UCSD-AML1 (cell line): ENCODE measurements around the gene HAUS6.
"Not testable (repeated sequence)": the region's sequence is repeated elsewhere in the genome, so short reads cannot be mapped to it uniquely, and the experiment has no call there.

Source experiments
- DNase-seq: peaks from one replicate; lab custom pipeline; 2025; ENCODE audit not compliant: unreplicated experiment; lab: John Stamatoyannopoulos, UW

HAUS6 gene, protein sequence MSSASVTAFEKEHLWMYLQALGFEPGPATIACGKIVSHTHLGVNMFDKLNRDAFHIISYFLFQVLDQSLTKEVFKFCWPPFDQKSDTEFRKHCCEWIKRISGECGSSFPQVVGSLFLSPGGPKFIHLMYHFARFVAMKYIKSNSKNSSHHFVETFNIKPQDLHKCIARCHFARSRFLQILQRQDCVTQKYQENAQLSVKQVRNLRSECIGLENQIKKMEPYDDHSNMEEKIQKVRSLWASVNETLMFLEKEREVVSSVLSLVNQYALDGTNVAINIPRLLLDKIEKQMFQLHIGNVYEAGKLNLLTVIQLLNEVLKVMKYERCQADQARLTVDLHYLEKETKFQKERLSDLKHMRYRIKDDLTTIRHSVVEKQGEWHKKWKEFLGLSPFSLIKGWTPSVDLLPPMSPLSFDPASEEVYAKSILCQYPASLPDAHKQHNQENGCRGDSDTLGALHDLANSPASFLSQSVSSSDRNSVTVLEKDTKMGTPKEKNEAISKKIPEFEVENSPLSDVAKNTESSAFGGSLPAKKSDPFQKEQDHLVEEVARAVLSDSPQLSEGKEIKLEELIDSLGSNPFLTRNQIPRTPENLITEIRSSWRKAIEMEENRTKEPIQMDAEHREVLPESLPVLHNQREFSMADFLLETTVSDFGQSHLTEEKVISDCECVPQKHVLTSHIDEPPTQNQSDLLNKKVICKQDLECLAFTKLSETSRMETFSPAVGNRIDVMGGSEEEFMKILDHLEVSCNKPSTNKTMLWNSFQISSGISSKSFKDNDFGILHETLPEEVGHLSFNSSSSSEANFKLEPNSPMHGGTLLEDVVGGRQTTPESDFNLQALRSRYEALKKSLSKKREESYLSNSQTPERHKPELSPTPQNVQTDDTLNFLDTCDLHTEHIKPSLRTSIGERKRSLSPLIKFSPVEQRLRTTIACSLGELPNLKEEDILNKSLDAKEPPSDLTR

DNA sequence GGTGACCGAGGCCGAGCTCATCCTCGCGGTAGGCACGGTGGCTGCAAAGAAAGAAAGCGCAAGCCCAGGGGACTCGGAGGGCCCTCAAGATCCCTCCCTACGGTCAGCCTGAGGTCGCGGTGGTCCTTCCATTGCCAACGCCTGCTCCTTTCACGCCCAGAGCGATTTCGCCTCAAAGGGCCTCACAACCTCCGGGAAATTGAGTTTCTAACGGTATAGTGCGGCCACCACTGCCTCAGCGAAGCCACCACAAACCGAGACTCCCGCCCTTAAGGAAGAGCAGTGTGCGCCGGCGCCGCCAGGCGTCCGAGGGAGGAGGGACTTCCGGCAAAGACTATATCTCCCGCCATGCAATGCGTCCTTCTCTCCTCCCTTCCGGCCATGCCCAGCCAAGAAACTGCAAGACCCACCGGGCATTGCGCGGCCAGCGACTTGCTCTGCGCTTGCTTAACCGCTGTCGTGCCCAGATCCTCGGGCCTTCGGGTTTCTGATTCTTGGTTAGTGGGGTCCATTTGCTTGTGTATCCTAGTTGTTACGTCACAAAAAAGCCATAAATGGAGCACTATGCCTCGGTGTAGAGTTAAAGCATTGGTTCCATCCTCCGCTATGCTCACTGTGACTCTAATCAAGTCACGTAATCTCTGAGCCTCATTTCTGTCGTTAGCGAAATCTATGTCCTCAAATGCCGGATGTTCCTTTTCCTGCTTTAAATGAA, at the start of gene HAUS6:
HAUS6 (minus strand) TSS at position 274 of the 715 bp plus-strand sequence; CDS start at position 21, 253 bp downstream.
- peak; percentile 96 for DNase-seq

DNA sequence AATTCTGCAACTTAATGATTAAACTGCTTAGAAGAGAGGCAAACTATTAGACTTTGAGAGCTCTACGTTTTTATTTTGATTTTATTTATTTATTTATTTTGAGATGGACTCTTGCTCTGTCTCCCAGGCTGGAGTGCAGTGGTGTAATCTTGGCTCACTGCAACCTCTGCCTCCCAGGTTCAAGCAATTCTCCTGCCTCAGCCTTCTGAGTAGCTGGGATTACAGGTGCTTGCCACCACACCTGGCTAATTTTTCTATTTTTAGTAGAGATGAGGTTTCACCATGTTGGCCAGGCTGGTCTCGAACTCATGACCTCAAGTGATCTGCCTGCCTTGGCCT, 49.4 kb upstream of the HAUS6 start:
- DNase-seq, result not testable (repeated sequence)

DNA sequence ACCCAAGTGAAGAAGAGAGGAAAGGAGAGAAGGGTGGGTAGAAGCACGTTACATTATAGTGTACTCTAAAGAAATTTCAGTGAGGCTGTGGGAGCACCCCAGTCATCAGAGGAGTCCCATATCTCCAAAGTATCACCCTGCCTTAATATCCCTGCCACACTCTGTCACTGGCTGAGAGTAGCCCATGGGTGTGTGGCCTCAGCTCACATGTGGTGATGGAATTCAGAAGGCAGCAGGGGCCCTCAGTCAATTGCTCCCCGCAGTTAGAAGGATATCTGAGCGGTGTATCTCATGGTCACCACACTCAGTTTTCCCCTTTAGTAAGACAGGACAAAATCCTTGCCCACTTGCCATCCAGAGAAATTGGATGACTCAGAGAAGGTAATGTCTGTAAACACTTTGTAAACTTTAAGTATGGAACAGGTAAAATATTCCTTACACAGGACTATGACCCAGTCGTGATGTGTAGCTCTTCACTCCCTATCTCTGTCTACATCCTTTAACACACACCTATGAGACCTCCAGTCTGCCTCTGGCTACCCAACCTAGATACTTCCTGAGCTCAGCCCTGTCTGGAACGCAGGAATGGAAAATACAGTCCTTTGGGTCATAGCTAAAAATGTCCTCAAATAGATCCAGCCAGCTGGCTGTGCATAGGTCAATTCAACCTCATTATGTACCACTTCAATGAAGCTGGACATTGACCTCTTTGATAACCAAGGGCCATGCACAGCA, 48.9 kb upstream of the HAUS6 start:
- DNase-seq, result no peak

DNA sequence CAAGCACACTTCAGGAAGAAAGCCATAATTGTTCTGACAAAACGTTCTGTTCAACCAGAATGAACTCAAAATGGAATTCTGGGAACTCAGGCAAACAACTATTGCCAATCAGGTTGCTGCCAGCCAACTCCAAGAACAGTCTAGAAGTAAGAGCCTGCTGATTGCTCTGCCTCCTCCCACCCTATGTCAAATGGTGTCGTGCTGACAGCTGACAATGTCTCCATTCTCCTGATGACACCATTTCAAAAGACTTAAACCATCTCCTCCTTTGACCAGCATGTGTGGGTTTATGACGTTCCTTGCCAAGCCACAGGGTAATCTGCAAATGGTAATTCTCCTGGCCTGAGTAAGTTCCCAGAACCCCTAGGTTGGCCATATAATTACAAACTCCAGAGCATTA, 46.5 kb upstream of the HAUS6 start:
- no peak for DNase-seq

DNA sequence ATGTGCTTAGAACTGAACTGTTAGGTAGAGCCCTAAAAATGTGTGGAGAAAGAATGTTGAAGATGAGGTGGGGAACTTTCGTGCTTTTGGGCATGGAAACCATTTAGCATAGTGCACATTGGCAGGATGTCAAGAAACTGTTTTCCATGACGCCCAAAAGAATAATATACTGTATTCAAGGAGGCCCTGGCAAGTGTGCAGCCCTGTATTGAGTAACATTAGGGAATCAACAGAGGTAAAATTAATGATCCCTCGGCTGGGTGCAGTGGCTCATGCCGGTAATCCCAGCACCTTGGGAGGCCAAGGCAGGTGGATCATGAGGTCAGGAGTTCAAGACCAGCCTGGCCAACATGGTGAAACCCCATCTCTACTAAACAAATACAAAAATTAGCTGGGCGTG, 45.5 kb upstream of the HAUS6 start:
- DNase-seq, result no peak

DNA sequence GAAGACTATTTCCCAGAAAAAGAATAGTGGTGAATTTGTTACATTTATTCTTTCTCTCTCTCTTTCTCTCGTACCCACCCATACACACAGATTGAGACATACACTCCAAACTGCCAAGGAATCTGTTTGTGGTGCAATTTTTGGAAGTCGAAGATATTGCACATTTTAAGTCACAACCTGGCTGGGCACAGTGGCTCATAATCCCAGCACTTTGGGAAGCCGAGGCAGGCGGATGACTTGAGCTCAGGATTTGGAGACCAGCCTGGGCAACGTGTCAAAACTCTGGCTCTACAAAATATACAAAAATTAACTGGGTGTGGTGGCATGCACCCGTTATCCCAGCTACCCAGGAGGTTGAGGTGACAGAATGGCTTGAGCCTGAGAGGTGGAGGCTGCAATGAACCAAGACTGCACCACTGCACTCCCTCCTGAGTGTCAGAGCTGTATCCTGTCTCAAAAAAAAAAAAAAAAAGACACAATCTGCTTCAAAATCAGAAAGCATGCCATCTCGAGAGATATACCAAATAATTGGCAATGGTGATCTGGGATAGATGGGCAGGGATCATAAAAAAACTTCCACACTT, 43.8 kb upstream of the HAUS6 start:
- DNase-seq, result no peak

DNA sequence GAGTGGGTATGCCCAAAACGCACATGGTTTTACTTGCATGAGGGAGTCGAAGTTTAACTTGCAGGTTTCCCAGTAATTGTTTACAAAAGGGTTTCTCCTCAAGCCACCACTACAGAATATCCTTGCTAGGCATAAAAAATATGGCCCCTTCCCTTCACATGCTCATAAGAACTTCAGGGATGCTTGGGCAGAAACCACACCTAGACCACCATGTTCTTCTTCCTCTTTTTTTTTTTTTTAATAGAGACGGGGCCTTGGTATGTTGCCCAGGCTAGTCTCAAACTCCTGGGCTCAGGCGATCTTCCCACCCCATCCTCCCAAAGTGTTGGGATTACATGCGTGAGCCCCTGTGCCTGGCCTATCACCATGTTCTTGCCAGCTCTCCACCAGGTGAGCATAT, 43.2 kb upstream of the HAUS6 start:
- no peak for DNase-seq

DNA sequence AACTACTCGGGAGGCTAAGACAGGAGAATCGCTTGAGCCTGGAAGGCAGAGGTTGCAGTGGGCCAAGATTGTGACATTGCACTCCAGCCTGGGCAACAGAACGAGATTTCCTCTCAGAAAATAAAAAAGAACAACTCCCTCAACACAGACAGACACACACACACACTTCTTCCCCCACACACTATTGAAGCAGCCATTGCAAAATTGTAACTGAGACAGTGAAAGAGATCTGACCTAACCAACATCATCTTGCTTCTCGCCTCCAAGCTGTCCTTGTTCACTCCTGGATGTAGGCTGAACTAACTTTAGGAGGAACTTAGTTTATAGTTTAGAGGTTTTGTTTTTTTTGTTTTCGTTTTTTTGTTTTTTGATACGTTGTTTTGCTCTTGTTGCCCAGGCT, 37.6 kb upstream of the HAUS6 start:
- no peak for DNase-seq

DNA sequence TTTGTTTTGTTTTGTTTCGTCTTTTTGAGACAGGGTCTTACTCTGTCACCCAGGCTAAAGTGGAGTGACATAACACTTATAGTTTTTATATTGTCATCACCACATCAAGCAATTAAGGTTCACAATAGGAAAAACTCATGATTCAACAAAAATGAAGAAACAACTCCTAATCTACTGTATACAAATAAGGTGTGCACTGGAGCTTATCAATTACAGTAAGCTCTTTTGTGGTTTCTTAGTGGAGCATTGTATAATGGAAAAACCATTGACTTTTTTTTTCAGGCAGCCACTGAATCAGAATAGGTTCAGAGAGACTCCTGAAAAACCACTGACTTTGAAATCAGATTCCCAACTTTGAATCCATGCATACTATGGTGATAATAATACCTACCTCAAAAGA, 35.4 kb upstream of the HAUS6 start:
- DNase-seq, result no peak

DNA sequence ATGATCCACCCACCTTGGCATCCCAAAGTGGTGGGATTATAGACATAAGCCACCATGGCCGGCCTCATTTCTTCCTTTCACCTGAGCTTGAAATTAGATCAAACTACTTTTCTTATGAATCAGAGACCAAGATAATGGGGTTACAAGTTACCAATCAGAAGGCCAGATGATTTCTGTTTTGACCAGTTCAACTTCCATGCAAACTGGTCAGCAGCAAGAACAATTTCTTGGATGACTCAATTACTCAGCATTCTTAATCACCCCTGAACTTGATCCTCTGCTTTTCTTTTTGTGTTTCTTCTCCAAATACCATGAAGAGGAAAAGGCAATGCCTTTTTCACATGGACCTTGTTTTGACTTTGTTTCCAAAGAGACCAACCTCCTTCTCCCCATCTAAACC, 34.6 kb upstream of the HAUS6 start:
- DNase-seq, result no peak

DNA sequence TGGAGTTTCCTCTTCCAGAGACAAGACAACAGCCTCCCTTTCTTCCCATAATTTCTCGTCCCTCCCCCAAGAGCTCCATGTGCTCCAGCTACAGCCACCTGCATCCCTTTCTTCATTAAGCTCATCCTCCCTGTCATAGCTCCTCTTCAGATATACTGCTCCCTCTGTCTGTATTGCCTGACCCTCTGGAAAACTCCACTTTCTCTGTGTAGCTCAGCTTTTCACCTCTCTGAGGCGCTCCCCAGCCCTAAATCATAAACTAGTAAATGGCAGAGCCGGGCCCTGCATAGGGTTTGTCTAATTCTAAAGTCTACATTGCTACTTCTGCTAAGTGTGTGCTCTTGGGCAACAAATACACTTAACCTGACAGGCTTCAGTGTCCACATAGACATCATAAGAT, 33.4 kb upstream of the HAUS6 start:
- no peak for DNase-seq

DNA sequence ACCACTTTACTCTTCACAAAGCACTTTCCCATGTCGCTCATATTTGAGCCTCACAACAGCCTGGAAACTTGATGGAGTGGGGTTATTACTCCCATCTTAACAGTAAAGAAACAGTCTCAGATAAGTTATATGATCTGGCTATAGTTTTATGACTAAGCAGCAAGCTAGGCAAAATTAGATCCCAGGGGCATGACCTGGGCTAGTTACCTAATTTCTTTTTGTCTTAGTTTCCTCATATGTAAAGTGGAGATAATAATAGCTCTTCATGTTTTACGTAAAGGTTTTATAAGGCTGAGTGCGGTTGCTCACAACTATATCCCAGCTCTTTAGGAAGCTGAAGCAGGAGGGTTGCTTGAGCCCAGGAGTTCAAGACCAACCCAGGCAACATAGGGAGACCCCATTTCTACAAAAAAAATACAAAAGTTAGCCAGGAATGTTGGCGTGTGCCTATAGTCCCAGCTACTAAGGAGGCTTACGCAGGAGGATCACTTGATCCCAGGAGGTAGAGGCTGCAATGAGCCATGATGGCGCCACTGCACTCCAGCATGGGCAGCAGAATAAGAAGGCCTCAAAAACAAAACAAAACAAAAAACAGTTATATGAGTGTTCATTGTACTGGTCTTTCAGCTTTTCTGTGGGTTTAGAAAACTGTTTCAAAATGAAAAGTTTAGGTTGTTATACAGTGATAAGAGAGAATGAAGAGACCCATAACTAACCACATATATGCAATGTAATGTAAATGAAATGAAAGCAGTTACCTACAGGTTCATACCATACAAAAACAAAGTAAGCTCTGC, 31.0 kb upstream of the HAUS6 start:
- no peak for DNase-seq

DNA sequence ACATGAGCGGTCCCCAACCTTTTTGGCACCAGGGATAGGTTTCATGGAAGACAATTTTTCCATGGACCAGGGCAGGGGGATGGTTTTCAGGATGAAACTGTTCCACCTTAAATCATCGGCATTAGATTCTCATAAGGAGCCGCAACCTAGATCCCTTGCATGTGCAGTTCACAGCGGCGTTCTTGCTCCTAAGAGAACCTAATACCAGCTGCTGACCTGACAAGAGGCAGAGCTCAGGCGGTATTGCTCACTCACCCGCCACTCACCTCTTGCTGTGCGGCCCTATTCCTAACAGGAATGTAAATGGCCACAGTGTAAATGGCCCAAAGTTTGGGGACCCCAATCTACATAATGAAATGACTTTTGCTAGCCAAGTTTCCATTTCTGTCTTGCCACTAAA, 27.7 kb upstream of the HAUS6 start:
- DNase-seq, result no peak

DNA sequence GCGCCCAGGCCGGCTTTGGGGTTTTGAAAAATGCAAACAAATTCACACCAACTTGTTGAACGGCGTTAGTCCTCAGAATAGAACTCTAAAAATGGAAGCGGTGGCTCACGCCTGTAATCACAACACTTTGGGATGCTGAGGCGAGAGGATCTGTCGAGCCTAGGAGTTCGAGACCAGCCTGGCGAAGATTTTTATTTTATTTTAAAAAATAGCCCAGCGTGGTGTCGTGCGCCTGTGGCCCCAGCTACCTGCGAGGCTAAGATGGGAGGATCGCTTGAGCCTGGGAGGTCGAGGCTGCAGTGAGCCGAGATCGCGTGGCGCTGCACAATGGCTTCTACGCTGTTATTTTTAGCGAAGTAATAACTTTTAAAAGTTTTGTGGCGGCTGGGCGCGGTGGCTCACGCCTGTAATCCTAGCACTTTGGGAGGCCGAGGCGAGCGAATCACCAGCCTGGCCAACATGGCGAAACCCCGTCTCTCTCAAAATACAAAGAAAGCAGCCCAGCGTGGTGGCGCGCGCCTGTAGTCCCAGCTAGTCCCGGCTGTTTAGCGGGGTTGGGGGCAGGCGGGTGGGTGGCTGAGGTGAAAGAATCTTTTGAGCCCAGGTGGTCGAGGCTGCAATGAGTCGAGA, 25.3 kb upstream of the HAUS6 start:
- no peak for DNase-seq

DNA sequence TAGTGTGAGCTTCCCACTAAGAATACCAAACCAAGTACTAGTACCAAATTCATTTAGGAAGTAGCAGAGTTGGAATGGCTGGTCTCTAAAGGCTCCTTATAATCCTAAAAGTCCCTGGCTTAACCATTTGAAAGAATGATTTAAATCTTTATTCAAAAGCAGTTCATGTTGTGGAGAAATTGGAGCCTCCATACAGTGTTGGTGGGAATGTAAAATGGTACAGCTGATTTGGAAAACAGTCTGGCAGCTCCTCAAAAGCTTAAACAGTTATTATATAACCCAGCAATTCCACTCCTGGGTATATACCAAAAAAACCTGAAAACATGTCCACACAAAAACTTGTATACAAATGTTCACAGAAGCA, 21.7 kb upstream of the HAUS6 start:
- DNase-seq, result no peak

DNA sequence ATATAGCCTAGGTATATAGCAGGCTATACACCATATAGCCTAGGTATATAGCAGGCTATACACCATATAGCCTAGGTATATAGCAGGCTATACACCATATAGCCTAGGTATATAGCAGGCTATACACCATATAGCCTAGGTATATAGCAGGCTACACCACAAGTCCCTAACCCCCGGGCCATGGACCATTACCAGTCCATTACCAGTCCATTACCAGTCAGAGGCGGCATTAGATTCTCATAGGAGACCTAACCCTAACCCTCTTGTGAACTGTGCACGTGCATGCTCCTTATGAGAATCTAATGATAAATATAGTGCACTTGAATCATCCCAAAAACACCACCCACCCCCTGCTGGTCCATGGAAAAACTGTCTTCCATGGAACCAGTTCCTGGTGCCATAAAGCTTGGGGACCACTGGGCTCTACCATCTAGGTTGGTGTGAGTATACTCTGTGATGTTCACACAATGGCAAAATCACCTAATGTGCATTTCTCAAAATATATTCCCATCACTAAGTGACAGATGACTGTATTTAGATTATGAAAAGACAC, 19.9 kb upstream of the HAUS6 start:
- no peak for DNase-seq

DNA sequence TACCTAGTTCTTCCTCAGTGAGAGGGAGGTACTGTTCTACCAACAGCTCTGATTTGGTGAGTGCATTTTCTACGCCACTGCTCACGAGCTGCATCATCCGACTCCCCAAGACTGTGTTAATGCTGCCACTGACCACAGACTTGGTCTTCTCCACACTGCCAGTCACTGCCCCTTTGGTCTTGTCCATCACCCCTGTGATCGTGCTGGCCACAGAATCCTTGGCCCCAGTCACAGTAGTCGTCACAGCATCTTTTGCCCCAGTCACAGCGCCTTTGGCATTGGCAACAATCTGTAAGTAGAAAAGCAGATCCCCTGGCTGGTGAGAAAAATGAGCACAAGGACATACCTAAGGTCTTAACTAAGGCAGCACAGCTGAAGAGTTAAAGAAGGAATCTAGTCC, 18.2 kb upstream of the HAUS6 start:
- no peak for DNase-seq

DNA sequence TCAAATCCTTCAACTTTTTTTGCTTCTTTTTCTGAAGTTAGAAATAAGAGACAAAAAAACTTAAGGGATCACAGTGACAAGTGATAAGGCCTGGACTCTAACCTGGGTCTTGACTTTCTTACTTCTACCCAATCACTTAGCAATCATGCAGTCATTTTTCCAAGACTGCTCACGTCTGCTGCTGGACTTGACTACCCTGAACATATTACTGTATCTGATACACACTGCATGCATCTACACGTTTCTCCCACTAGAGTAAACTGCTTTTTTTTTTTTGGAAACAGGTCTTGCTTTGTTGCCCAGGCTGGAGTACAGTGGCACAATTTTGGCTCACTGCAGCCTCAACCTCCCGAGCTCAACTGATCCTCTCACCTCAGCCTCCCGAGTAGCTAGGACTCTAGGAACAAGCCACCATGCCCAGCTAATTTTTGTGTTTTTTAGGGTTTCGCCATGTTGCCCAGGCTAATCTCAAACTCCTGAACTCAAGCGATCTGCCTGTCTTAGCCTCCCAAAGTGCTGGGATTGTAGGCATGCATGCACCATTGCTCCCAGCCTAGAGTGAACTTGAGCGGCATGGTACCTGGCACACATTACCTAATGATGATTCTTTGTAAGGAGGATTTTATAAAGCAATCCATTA, 17.2 kb upstream of the HAUS6 start:
- no peak for DNase-seq

DNA sequence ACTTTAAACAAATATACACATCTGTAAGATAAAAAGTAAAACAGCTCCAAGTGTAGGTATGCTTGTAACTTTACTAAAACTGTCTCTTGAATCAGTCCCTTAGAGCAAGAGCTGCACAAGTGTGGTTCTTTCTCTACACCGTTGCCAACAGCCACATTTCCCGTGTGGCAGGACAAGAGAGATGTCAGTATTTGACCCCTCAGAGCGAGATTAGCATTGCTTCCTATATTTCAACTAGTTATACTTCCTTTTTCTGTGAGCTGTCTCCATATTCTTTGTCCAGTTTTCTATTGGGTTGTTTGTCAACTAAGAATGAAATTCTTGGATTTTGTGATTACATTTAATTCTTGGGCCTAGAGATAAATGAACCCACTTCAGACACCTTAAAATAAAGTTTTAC, 16.5 kb upstream of the HAUS6 start:
- peak; percentile 15 for DNase-seq
